LNCAP (cell line): ENCODE data around the gene HOXC5.

Source experiments
- CTCF ChIP-seq: fragments of 450-650 bp; IDR thresholded peaks from 2 replicates; pipeline ENCODE4 v1.5.1; 2017; ENCODE audit warnings: mild to moderate bottlenecking

The HOXC5 gene

GRCh38 chr12:54044425-54045103 lies 11.7 kb downstream of the HOXC5 start:
- TF ChIP-seq CTCF, result no peak

- no peak for TF ChIP-seq CTCF
Observed at GRCh38 chr12:54045401-54045800, 12.6 kb downstream of the HOXC5 start.

GRCh38 chr12:54045868-54046521 lies 13.1 kb downstream of the HOXC5 start:
- TF ChIP-seq CTCF, result no peak

GRCh38 chr12:54046809-54047159 lies 13.9 kb downstream of the HOXC5 start:
- no peak for TF ChIP-seq CTCF

- no peak for TF ChIP-seq CTCF
Observed at GRCh38 chr12:54047160-54047963, 14.5 kb downstream of the HOXC5 start.

- TF ChIP-seq CTCF, result no peak
Observed at GRCh38 chr12:54047964-54048303, 15.1 kb downstream of the HOXC5 start.

GRCh38 chr12:54048406-54049093 lies 15.7 kb downstream of the HOXC5 start:
- TF ChIP-seq CTCF, result no peak
